Amniotic epithelial cell (primary cell): Measurements from ENCODE around the gene KLHL25.
"Not testable (repeated sequence)": the region's sequence is repeated elsewhere in the genome, so short reads cannot be mapped to it uniquely, and the experiment has no call there.

Experiments used
- DNase-seq: peaks from one replicate; pipeline ENCODE4 v3.0.0-alpha.2; 2010; ENCODE audit warnings: low read depth

The KLHL25 gene

DNA sequence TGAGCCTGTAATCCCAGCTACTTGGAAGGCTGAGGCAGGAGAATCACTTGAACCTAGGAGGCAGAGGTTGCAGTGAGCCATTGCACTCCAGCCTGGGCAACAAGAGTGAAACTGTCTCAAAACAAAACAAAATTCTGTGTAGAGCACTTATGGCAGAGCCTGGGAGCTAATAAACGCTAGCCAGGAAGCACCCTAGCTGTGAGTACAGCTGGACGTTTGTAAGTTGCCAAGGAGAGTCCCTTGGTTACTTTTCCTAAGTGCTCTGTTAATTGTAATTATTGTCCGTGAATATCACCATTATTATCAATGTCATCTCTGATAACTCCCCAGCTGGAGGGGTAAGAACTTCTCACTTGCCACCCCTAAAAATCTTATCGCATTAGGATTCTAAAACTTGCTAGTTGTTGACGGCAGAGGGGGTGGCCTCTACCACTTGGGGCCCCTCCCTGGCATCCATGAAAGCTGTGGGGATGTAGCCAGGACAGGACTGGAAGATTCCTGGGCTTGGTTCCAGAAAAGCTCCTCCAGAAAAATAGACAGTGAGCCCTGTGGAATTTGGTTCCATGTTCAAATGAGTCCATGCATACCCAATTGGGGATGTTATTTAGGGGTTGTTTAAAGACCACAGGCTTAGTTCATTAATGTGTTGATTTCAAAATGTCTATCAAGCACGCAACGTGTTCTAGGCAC is 9.9 kb upstream of the KLHL25 start:
- no peak for DNase-seq

DNA sequence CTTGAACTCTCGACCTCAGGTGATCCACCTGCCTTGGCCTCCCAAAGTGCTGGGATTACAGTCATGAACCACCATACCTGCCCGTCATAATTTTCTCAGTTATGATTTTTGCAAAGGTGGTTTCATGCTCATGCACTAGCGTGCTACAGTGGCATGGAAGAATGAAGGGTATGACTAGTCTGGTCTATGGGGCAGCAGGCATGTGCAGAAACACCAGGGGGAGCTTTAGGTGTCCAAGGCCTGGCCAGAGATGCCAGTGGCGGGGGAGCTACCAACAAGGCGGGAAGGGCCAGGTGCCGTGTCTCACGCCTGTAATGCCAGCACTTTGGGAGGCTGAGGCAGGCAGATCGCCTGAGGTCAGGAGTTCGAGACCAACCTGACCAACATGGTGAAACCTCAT is 7.9 kb upstream of the KLHL25 start:
- DNase-seq: peak; percentile 14

DNA sequence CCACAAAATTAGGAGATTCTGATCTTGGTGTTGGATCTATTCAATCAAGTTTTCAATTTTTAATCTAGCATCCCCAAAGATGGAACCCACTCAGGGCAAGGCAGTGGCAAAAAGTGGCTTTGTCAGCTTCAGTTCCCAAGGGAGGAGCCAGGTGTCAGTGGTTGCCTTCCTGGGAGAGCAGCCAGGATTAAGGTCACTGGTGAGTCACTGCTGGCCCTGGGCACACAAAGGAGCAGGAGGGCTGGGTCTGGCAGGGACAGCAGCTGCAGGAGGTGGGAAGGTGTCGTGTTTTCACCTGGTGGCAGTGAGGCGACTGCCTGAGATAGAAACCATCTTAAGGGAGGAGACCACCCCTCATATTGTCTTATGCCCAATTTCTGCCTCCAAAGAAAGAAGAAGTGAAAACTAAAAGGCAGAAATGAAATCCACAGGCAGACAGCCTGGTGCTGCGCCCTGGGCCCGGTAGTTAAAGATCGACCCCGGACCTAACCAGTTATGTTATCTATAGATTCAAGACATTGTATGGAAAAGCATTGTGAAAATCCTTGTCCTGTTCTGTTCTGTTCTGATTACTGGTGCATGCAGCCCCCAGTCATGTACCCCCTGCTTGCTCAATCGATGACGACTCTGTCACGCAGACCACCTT is 5.9 kb upstream of the KLHL25 start:
- DNase-seq: peak; percentile 37

DNA sequence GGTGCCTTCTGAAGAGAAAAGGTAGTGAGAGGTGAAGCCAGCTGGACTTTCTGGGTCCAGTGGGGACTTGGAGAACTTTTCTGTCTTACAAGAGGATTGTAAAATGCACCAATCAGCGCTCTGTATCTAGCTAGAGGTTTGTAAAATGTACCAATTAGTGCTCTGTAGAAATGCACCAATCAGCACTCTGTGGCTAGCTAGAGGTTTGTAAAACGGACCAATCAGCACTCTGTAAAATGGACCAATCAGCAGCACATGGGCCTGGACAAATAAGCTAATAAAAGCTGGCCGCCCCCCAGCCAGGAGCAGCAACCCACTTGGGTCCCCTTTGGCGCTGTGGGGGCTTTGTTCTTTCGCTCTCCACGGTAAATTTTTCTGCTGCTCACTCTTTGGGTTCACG is 1.6 kb upstream of the KLHL25 start:
- DNase-seq: not testable (repeated sequence)

DNA sequence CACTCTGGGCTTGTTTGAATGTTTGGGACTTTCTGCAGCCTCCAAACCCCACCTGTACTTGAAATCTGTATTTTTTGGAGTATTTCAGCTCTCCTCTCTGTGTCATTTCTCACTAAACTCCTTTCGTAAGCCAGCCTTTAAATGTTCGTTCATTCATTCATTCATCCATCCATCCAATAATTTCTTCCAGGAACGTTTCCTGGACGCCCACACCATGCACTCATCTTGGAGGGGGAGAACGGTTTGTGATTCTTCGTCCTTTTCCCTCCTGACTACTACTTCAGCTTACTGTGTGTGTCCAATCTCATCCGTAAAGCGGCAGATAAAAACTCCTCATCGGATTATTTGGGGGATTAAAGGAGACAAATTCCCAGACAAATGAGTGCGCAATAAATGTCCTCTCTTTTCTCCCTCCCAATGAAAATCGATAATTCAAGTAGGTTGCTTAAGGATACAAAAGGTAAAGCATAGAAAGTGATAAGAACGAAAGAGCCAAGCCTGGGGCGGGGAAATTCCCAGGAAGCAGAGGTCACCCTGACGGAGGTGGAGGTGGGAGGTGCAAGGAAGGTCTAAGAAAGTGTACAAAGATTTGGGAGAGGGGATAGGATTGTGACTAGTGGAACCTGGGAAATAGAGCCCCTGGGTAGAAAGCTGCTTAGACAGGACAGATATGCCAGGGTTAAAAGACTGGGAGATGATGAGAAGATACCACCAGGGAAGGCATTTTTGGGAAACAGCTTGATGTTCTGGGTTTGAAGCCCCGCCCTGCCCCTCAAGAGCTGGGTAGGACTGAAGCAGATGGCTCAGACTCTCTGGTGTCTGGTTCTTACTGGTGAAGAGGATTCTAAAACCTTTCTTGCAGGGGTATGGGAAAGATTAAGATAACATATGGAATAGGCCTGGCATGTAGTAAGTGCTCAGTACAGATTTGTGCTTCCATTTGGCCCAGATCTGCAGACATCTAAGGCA is 896 bp upstream of the KLHL25 start:
- no peak for DNase-seq

DNA sequence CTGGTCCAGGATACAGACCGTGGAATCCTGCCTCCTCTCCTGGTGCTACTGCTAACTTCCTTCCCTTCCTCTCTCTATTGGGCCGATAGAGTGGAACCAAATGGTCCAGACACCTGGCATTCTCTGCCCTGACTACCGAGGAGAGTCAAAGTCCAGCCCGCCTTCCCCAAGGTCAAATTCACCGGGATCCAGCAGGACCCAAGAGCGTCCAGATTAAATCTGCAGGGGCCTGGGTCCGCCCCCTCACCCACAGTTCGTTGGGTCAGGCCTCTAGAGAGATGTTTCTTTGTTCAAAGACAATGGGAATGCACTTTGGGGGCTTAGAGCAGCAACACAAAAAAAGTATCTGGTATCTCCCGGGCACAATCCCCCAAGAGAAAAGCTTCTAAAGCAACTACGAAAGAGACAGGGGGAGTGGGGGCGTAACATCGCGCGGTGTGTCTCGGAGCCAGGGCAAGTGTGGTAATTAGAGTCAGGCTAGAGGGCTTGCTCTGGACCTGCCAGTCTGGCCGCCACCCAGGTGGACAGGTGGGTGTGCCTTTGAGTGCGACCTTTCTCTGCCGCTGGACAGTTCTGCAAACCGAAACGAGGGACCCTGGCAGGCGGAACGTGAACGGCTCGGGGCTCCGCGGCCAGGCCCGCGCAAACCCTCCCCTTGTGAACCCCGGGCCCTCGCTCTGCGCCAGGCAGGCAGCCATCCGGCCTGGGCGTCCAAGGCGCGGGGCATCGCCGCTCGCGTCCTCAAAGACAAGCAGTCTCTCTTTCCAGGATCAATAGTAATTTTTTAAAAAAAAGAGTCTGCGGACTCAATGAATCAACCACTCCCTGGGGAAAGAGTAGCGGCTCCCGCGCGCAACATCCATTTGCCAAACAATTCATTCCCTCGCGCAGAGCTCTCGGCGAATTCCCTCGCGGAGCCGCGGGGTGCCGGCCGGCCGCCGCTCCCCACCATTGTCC is 806 bp downstream of the KLHL25 start:
- DNase-seq: no peak

DNA sequence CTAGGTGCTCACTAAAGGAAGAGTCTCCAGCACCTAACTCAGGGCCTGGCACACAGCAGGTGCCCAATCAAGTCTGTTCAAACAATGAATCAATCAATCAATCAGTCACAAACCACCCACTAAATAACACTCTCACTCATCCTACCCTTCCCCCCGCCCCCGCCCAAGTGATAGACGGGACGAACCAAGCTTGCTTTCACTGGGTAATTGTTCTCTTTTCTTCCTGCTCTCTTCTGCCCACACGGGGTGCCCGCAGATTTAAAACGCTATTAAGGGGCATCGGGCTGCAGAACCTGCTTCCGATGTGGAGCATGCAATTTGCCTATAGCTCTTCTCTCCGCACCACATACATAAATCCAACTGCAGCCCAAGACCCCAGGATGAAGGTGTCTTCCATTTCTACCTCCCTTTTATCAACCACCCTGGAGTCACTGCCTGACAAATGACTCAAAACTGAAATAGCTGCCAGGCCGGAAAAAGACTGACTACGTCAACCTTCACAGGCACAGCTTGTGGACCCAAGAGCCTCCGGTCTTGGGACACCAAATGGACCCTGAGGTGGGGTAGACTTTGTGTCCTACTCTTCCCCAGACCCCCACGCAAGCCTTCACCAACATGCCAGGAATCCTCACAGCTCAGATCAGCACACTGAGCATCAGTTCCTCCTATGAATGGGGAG is 1.7 kb downstream of the KLHL25 start:
- DNase-seq: no peak

DNA sequence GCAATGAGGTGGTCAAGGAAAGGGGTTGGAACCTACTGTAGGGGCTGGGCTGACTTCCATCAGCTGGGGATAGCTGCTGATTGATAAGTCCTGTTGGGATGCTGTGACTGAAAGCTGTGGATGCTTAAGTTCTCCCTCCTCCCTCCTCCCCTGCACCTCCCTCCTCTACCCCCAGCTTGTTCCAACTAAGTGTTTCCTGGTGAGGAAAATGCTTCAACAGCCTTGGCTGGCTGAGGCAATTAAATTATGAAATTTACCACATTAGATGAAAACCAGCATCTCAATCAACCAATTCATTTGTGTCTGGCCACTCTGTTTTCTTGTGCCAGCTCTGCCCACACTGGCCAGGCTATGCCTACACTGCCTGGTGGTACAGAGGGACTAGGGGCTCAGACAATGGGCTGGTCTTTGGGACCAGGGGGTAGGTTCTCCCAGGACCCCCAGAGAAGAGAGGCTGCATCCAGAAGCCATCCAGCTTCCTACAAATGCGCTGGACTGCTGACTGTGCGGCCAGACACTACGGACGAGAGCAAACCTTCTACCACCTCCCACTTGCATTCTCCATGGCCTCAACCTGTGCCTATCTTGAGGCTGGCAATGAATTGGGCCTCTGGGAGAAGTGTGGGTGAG is 2.5 kb downstream of the KLHL25 start:
- DNase-seq: no peak

DNA sequence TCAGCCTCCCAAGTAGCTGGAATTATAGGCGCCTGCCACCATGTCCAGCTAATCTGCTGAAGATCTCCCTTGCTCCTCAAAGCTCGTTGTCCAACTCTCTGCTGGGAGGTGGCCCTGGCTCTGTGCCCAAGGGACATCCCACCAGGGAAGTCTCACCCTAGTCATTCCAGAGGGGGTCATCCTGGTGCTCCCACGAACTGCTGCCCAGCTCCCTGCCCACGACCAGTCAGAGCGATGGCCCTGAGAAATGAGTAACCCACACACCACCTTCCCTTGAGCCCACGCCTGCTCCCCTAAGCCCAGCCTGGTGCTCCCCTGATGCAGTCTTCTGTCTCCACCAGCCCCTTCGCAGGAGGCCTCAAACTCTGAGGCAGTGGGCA is 5.2 kb downstream of the KLHL25 start:
- DNase-seq: no peak

DNA sequence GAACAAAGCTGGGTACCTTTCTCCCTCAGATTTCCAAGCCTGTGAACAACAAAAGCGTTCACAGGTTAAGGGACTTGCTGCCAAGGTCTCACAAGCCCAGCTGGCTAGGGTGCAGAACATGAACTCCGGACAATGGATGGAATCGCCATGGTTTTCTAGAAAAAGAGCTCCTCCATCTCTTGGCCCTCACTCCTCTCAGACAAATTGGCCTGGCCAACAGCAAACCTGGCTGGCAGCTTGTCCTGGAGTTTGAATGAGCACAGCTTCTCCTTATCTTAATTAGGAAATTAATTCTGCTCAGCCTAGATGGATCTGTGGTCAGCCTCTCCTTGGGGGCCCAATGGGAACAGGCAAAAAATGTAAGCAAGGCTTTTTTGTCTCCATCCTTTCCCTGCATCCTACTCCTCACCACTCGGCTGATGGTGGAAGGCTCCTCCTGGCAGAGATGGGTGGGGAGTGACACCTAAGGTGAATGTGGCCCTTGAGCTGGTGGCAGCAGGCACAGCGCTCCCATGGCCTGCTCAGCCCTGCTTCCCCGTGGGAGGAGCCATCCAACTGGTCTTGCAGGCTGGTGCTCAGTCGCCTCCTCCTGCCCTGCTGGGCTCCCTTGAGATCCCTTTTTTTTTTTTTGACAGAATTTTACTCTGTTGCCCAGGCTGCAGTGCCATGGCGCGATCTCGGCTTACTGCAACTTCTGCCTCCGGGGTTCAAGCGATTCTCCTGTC is 5.8 kb downstream of the KLHL25 start:
- DNase-seq: no peak

DNA sequence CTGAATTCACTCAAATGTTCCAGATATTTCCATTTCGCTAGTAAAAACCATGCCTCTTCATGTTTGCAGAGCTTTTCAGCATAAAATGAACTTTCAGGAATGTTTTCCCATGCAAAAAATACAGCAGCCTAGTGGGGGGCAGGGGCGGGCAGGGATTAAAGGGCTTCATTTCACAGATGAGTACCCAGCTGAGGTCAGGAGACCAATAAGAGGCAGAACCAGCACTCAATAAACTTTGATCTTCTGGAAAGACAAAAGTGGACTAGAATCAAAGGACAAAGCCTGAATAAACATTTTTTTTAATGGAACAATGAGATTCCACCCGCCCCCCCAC is 8.0 kb downstream of the KLHL25 start:
- DNase-seq: no peak

DNA sequence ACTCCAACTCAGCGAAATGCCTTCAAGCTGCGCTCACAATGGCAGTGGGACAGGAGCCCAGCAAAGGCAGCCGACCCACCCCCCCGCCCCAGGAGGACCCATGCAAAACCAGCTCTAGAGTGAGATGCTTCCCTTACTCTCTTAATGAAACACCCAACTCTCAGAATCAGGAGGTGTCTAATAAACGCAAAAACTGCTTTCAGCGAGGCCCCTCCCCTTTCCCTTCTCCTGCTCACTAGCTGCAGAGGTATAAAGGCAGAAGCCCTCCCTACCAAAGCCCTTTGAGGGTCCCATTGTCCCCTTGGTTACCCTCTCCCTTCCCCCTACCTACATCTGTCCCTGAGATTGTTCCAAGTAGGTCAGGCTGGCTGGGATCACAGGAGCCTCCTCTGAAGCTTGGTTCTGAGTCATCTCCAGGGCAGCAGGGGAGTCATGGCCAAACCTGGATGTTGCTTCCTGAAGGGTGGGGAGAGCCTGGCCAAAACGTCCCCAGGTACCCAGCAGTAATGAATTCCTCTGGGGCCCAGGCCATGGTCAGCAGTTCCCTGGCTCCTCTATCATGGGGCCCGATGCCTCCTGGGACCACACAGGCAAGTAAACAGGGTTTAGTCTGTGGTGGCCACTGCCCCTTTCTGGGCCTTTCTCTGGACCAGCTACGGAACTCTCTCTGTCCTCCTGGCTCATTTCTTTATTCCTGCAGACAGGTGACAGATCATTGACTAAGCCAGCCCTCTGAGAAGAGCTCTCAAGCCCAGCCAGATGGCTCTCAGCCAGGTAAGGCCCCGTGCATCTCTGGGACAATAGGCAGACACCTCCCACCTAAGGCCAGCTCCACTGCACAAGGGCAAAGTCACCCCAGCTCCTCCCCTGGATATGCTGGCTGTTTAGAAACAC is 8.6 kb downstream of the KLHL25 start:
- DNase-seq: peak; percentile 53

DNA sequence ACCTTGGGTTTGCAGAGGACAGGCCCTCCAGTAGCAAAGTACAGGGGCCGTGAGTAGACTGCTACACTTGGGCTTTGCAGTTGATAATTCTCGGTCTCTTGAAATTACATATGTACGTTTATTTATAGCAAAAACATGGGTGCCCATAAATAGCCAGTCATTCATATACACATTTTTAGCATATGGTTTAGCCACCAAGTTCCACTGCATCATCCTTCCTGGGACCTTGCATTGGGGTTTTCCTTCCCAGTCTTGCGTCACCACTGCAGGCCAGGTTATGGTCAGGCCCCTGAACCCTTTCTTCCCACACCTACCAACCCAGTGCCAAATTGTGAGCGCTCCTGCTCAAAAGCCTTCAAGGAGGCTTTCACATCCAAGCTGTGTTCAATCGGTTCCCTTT is 12.7 kb downstream of the KLHL25 start:
- DNase-seq: no peak

DNA sequence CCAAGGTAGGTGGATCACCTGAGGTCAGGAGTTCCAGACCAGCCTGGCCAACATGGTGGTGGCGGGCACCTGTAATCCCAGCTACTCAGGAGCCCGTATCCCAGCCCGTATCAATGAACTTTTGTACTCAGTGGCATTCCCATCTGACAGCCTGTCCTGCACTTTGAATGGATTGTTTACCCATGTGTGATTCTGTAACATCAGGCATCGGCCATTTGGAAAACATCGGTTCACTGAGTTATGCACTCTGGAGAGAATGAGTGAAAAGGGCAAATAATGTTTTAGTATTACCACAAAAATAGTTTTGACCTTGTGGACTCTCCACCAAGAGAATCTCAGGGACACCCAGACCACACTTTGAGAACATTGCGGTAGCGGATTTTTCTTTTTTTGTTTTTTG is 13.6 kb downstream of the KLHL25 start:
- no peak for DNase-seq

DNA sequence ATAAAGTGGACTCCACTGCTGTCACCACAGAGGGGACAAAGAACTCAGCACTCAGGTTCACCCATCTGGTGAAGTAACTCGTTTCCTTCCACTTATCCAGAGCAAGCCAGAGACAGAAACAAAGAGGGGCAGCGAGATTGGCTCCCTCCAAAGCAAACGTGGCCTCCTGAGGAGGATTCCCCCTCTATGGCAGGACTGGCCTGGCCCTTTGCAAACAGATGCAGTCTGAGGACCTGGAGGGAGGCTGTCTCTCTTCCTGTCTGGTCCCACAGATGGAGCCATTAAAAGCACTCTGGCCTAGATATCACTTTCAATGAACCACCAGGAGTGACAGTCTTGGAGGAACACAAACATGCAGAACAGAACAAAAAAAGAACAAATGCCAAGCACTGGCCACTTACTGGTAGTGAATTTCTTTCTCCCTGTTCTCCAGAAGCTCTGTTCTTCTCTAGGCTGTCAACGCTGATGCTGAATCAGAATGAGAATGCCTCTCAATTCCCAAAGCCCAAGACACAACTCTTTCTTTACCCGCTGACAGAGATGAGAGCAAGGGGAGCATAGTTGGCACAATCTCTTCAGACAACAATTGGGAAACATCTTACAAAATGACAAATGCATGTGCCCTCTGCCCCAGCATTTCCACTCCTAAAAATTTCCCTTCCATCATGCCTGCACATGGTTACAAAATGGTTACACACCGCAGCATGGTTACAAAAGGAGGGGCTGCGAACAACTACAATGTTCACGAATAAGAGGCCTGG is 14.3 kb downstream of the KLHL25 start:
- DNase-seq: no peak

DNA sequence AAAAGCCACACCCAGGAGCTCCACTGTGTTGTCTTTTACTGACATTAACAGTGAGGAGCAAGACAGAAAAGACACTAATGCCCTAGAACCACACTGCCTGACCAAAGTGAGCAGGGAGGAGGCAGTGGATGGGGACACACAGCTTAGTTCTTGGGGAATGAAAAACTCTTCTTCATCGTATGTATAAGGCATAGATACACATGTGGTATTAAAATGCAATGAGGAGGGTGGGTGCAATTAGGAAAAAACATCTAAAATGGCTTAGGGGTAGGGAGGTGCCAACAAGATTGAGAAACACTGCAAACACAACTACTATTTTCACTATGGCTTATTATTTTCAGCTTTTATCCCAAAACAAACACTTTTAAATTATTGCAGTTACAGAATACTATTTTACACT is 15.5 kb downstream of the KLHL25 start:
- no peak for DNase-seq

DNA sequence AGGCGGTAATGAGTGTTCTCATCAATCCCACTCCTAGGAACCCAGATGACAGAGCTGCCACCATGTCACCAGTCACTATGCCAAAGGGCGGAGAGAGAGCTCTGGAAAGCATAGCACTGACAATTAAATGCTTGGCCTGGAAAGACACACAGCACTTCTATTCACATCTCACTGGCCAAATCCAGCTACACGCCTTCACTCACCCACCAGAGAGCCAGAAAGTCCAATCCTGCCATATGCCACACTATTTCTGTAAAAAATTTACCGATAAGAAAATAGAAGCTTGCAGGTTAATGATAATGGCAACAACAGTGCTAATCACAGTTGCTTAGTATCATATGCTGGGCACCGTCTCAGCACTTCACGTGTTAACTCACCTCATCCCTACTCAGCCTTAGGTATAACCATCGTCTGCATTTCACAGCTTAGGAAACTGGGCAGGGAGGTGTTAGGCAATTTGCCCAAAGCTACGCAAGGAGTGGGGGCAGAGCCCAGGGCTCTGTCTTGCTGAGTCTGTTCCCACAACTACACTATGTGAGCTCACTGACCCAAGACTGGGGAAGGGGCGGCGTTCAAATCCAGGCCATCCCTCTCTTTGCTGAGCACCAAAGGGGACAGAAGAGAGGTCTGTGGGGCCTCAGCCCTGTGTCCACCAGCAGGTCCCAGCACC is 16.5 kb downstream of the KLHL25 start:
- DNase-seq: peak; percentile 24
